ENCODE results near the gene UBTD1.

The UBTD1 gene

GRCh38 chr10:97577701-97578100 is 79.0 kb downstream of the UBTD1 start:
- H3K4me3 ChIP-seq (ENCODE audit: control insufficient read depth, low read depth, low read length) = no peak overlapping the region
- TF ChIP-seq, protein P1, sequence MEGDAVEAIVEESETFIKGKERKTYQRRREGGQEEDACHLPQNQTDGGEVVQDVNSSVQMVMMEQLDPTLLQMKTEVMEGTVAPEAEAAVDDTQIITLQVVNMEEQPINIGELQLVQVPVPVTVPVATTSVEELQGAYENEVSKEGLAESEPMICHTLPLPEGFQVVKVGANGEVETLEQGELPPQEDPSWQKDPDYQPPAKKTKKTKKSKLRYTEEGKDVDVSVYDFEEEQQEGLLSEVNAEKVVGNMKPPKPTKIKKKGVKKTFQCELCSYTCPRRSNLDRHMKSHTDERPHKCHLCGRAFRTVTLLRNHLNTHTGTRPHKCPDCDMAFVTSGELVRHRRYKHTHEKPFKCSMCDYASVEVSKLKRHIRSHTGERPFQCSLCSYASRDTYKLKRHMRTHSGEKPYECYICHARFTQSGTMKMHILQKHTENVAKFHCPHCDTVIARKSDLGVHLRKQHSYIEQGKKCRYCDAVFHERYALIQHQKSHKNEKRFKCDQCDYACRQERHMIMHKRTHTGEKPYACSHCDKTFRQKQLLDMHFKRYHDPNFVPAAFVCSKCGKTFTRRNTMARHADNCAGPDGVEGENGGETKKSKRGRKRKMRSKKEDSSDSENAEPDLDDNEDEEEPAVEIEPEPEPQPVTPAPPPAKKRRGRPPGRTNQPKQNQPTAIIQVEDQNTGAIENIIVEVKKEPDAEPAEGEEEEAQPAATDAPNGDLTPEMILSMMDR (IDR thresholded peaks at IDR 0.05; ENCODE audit: control insufficient read depth, insufficient read depth, low read depth, low read length, missing control alignments) = no peak
- no peak for DNase-seq (ENCODE audit: low read depth)

- no peak for DNase-seq (ENCODE audit: low read depth)
- TF ChIP-seq, protein P1 (IDR thresholded peaks at IDR 0.05; ENCODE audit: control insufficient read depth, insufficient read depth, low read depth, low read length, missing control alignments) = no peak
- H3K4me3 ChIP-seq (ENCODE audit: control insufficient read depth, low read depth, low read length) = no peak overlapping the region
Measured at GRCh38 chr10:97578171-97578844, 79.6 kb downstream of the UBTD1 start.

- TF ChIP-seq, protein P1 (IDR thresholded peaks at IDR 0.05; ENCODE audit: control insufficient read depth, insufficient read depth, low read depth, low read length, missing control alignments) = no peak
- H3K4me3 ChIP-seq (ENCODE audit: control insufficient read depth, low read depth, low read length) = no peak overlapping the region
- DNase-seq (ENCODE audit: low read depth) = no peak
Measured at GRCh38 chr10:97580421-97581367, 82.0 kb downstream of the UBTD1 start.

DNA sequence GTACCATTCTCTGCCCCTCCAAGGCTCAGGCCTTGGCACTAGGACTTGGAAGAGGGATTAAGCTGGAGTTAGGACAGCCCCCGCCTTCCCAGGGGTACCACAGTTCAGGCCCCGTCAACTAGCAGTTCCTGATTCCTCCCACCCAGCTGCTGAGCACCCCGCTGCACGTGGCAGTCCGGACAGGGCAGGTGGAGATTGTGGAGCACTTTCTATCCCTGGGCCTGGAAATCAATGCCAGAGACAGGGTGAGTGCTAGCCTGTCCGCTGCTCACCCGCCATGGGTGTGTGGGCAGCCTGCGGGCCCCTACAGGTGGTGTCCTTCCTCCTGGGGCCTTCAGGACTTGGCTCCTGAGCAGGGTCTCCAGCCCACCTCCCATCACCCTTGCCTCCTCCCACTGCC is 83.4 kb downstream of the UBTD1 start:
- no peak for DNase-seq (ENCODE audit: low read depth)
- TF ChIP-seq, protein P1 (IDR thresholded peaks at IDR 0.05; ENCODE audit: control insufficient read depth, insufficient read depth, low read depth, low read length, missing control alignments) = no peak
- H3K4me3 ChIP-seq (ENCODE audit: control insufficient read depth, low read depth, low read length) = no peak overlapping the region

GRCh38 chr10:97583476-97583875 is 84.8 kb downstream of the UBTD1 start:
- TF ChIP-seq, protein P1 (IDR thresholded peaks at IDR 0.05; ENCODE audit: control insufficient read depth, insufficient read depth, low read depth, low read length, missing control alignments) = no peak
- DNase-seq (ENCODE audit: low read depth) = no peak

DNA sequence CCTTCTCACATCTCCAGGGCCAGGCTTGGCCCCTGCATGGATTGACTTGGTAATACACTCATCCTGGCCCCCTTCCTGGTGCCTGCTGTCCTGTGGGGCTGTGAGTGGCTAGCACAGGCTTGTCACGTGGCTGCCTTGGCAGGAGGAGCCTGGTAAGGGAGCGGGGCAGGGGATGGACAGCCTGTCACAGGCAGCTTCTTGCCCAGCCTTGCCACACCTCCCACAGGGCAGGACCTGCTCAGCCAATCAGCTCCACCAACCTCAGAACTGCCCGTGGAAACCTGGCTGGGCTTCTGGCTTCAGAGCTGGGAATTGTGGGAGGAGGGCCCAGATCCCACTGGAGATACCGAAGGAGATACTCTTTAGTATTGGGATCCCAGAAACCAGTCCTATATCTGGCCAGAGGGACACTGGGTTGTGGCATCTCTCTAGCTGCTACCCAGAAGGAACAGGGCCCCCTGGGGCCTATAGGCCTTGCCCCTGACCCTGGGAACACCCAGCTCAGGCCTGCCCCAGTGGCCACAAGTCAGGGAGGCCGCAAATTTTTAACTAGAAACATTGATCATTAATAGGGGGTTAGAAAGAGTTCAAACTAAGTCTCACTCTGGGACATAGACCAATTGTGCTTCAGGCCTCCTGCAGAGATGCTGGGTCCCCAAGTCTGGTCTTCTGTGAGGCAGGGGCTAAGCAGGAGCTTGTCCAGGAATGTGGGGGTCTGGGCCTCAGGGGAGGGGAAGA is 85.5 kb downstream of the UBTD1 start, which contains the start of gene HOGA1:
HOGA1 (plus strand) TSS at position 330 of the 738 bp plus-strand sequence; CDS start at position 645, 315 bp downstream.
- DNase-seq (ENCODE audit: low read depth) = peak; percentile 4
- H3K4me3 ChIP-seq (ENCODE audit: control insufficient read depth, low read depth, low read length) = no peak within 1 kb of the TSS
- TF ChIP-seq, protein P1 (IDR thresholded peaks at IDR 0.05; ENCODE audit: control insufficient read depth, insufficient read depth, low read depth, low read length, missing control alignments) = no peak

More at GRCh38 chr10:97583476-97583875, 84.8 kb downstream of the UBTD1 start:
- no peak overlapping the region for H3K4me3 ChIP-seq (ENCODE audit: control insufficient read depth, low read depth, low read length)
